Adipose tissue (tissue), 3 donors: ENCODE measurements around the gene COL23A1. TPM values are rescaled to one million over a fixed set of nuclear protein-coding genes. Genes with fewer than 3 reads are reported as not detected.

Experiments used
- H3K27ac ChIP-seq: one replicate; pipeline ENCODE4 v1.5.1; 2013; ENCODE audit warnings: low read depth, low read length
- WGBS, 3 donors: extraction: QIAGEN DNeasy Blood & Tissue Kit; methylation state at CpG; one replicate each; pipeline ENCODE4 v1.1.7; 2013; 5-methylcytosine and 5-hydroxymethylcytosine counted together
- polyA plus RNA-seq, 3 donors: library from polyadenylated mRNA; stranded (reverse); fragments of 200-250 nt; gene quantifications; one replicate each; pipeline ENCODE4 v1.2.3, GENCODE V29; 2013
- donor health status: healthy with polysubstance abuse.
- donor health status: Bipolar disorder and iron deficiency.
- donor health status: healthy.

Gene COL23A1
- polyA plus RNA-seq, 3 donors, result 0.07 to 0.85 (median 0.45) TPM

GRCh38 chr5:178435321-178436238 lies 154.6 kb downstream of the COL23A1 start:
- H3K27ac ChIP-seq, result no peak overlapping the region
- WGBS, 3 donors, result 79 to 92% (median 92%) methylated on average over 22 of the region's 22 CpGs

GRCh38 chr5:178434851-178435250 lies 155.3 kb downstream of the COL23A1 start:
- H3K27ac ChIP-seq, result no peak overlapping the region
- WGBS, 3 donors, result 44 to 66% (median 60%) methylated on average over 16 to 17 of the region's 17 CpGs

GRCh38 chr5:178434016-178434761 lies 156.0 kb downstream of the COL23A1 start:
- WGBS, 3 donors, result 87 to 96% (median 93%) methylated on average over 13 of the region's 13 CpGs
- H3K27ac ChIP-seq, result no peak overlapping the region

- 74 to 83% (median 79%) methylated on average over 7 of the region's 7 CpGs for WGBS, 3 donors
- H3K27ac ChIP-seq, result no peak overlapping the region
Observed at GRCh38 chr5:178433273-178433775, 156.9 kb downstream of the COL23A1 start.

GRCh38 chr5:178432421-178433272 lies 157.5 kb downstream of the COL23A1 start:
- 68 to 71% (median 69%) methylated on average over 12 of the region's 12 CpGs for WGBS, 3 donors
- no peak overlapping the region for H3K27ac ChIP-seq

GRCh38 chr5:178431782-178432165 lies 158.4 kb downstream of the COL23A1 start:
- WGBS, 3 donors, result 79 to 89% (median 85%) methylated on average over 5 of the region's 5 CpGs
- H3K27ac ChIP-seq, result no peak overlapping the region

- H3K27ac ChIP-seq, result no peak overlapping the region
- 89 to 95% (median 92%) methylated on average over 16 of the region's 16 CpGs for WGBS, 3 donors
Observed at GRCh38 chr5:178431063-178431781, 159.0 kb downstream of the COL23A1 start.

- no peak overlapping the region for H3K27ac ChIP-seq
- 56 to 88% (median 80%) methylated on average over 16 of the region's 16 CpGs for WGBS, 3 donors
Observed at GRCh38 chr5:178430186-178431062, 159.8 kb downstream of the COL23A1 start.

- 69 to 85% (median 82%) methylated on average over 11 of the region's 11 CpGs for WGBS, 3 donors
- no peak overlapping the region for H3K27ac ChIP-seq
Observed at GRCh38 chr5:178429491-178430185, 160.6 kb downstream of the COL23A1 start.

GRCh38 chr5:178429156-178429468 lies 161.1 kb downstream of the COL23A1 start:
- no peak overlapping the region for H3K27ac ChIP-seq
- 74 to 79% (median 78%) methylated on average over 10 of the region's 10 CpGs for WGBS, 3 donors

GRCh38 chr5:178428341-178429155 lies 161.6 kb downstream of the COL23A1 start:
- no peak overlapping the region for H3K27ac ChIP-seq
- 74 to 84% (median 82%) methylated on average over 20 of the region's 20 CpGs for WGBS, 3 donors

GRCh38 chr5:178427576-178428197 lies 162.5 kb downstream of the COL23A1 start:
- no peak overlapping the region for H3K27ac ChIP-seq
- WGBS, 3 donors, result 73 to 84% (median 81%) methylated on average over 4 of the region's 4 CpGs

- WGBS, 3 donors, result 72 to 93% (median 88%) methylated on average over 26 of the region's 26 CpGs
- H3K27ac ChIP-seq, result no peak overlapping the region
Observed at GRCh38 chr5:178426326-178427130, 163.7 kb downstream of the COL23A1 start.

- WGBS, 3 donors, result 86 to 94% (median 92%) methylated on average over 12 of the region's 12 CpGs
- H3K27ac ChIP-seq, result no peak overlapping the region
Observed at GRCh38 chr5:178425621-178426068, 164.5 kb downstream of the COL23A1 start.
